Loucy (cell line): ENCODE results near the gene PIR.

Experiments used
- H2AFZ ChIP-seq: fragments of 200-600 bp; sonication (generic); 2 replicates; pipeline ENCODE4 v1.6.0; 2016; ENCODE audit warnings: antibody characterized with exemption, mild to moderate bottlenecking, low read length, moderate library complexity
- H3F3A ChIP-seq: fragments of 200-600 bp; 2 replicates; pipeline ENCODE4 v1.6.0; 2016; ENCODE audit warnings: antibody characterized with exemption, low read depth, mild to moderate bottlenecking
- H3K27me3 ChIP-seq: fragments of 200-600 bp; sonication (generic); 2 replicates; pipeline ENCODE4 v1.6.1; 2014; ENCODE audit warnings: low read length, mild to moderate bottlenecking; ENCODE audit not compliant: insufficient read depth, poor library complexity, severe bottlenecking
- H3K36me3 ChIP-seq: fragments of 200-600 bp; sonication (generic); 2 replicates; pipeline ENCODE4 v1.6.1; 2016; ENCODE audit warnings: low read length; ENCODE audit not compliant: insufficient read depth
- H3K4me1 ChIP-seq: fragments of 200-600 bp; sonication (generic); 2 replicates; pipeline ENCODE4 v1.5.1; 2014; ENCODE audit warnings: low read length, mild to moderate bottlenecking; ENCODE audit not compliant: insufficient read depth, poor library complexity, severe bottlenecking
- H3K4me2 ChIP-seq: fragments of 200-600 bp; sonication (generic); 2 replicates; pipeline ENCODE4 v1.6.0; 2014; ENCODE audit warnings: antibody characterized with exemption, low read length, low read depth, mild to moderate bottlenecking; ENCODE audit not compliant: poor library complexity, severe bottlenecking
- H3K4me3 ChIP-seq: fragments of 200-600 bp; sonication (generic); 2 replicates; pipeline ENCODE4 v1.5.1; 2014; ENCODE audit warnings: low read length, mild to moderate bottlenecking, mixed read lengths; ENCODE audit not compliant: poor library complexity, severe bottlenecking
- H3K79me2 ChIP-seq: fragments of 200-600 bp; sonication (generic); 2 replicates; pipeline ENCODE4 v1.6.1; 2014; ENCODE audit warnings: low read length; ENCODE audit not compliant: insufficient read depth
- H3K9ac ChIP-seq: fragments of 200-600 bp; sonication (generic); 2 replicates; pipeline ENCODE4 v1.6.0; 2014; ENCODE audit warnings: mild to moderate bottlenecking, low read depth, low read length, moderate library complexity; ENCODE audit not compliant: poor library complexity, severe bottlenecking
- H3K9me2 ChIP-seq: fragments of 200-600 bp; sonication (generic); replicated peaks from 2 replicates; pipeline ENCODE4 v1.6.1; 2016; ENCODE audit warnings: low read depth, low read length, mixed read lengths
- H3K9me3 ChIP-seq: fragments of 200-600 bp; sonication (generic); 2 replicates; pipeline ENCODE4 v1.6.1; 2014; ENCODE audit warnings: mild to moderate bottlenecking, antibody characterized with exemption, low read length, low read depth; ENCODE audit not compliant: insufficient read depth
- H4K20me1 ChIP-seq: fragments of 200-600 bp; sonication (generic); 2 replicates; pipeline ENCODE4 v1.6.0; 2014; ENCODE audit warnings: antibody characterized with exemption, low read length, mild to moderate bottlenecking; ENCODE audit not compliant: insufficient read depth, poor library complexity, severe bottlenecking
- EZH2phosphoT487 ChIP-seq: fragments of 200-600 bp; IDR thresholded peaks from 2 replicates; pipeline ENCODE4 v1.6.1; 2018; ENCODE audit warnings: antibody characterized with exemption, mild to moderate bottlenecking, moderate library complexity, borderline replicate concordance
- TF ChIP-seq, protein P1 (sequence below): fragments of 200-600 bp; sonication (generic); conservative IDR thresholded peaks from 2 replicates; pipeline ENCODE4 v1.5.1; 2014; ENCODE audit warnings: mild to moderate bottlenecking, antibody characterized with exemption, low read length

The PIR gene

DNA sequence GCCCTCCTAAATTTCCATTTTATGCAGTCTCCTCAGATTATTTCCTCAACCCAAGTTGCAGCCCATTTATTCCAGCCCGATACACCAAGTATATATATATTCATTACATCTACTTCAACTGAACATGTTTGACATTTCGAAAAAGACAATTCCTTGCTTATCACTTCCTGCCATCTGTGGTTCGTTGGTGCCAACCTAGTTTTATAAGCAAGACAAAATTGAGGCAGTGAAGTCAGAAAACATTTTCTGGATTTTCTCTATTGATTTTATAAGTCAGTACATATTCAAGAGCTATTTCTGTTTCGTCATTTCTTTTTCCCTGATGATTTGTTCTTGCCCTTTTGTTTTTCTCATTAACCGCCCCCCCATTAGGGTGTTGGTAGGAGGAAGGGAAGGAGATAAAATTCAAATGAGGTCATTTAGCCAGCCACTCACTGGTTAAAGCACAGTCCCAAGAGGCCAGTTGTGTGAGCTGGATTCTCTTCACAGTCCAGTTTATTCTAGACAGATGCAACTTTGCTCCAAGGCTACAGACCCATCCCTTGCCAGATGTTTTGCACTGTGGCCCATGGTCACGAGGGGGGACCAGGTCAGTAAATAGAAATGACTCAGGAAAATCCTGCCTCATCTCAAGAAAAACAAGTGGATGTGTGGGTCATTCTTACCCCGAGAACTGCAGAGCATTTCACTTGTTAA lies 88.6 kb downstream of the PIR start:
- Histone ChIP-seq H3K27me3 (no peaks in the 10 kb centered on the region), H3K9ac (peak overlapping the region; percentile 70), H2AFZ (0 out of 2 replicates have a peak overlapping the region, but pooled peaks have one; percentile 12), H3K9me3 (no peaks in the 10 kb centered on the region), H4K20me1 (no peaks in the 10 kb centered on the region), H3K4me3 (peak overlapping the region; percentile 62), H3K36me3 (no peaks in the 10 kb centered on the region), H3K4me2 (peak overlapping the region; percentile 84), H3K4me1 (peaks cover 42% of the 10 kb centered on the region), H3K9me2 (no peaks in the 10 kb centered on the region), H3F3A (peaks cover 11% of the 10 kb centered on the region; the same call in 1 of the 2 replicates), H3K79me2 (no peaks in the 10 kb centered on the region)
- TF ChIP-seq EZH2phosphoT487, result no peak
- TF ChIP-seq, protein P1, sequence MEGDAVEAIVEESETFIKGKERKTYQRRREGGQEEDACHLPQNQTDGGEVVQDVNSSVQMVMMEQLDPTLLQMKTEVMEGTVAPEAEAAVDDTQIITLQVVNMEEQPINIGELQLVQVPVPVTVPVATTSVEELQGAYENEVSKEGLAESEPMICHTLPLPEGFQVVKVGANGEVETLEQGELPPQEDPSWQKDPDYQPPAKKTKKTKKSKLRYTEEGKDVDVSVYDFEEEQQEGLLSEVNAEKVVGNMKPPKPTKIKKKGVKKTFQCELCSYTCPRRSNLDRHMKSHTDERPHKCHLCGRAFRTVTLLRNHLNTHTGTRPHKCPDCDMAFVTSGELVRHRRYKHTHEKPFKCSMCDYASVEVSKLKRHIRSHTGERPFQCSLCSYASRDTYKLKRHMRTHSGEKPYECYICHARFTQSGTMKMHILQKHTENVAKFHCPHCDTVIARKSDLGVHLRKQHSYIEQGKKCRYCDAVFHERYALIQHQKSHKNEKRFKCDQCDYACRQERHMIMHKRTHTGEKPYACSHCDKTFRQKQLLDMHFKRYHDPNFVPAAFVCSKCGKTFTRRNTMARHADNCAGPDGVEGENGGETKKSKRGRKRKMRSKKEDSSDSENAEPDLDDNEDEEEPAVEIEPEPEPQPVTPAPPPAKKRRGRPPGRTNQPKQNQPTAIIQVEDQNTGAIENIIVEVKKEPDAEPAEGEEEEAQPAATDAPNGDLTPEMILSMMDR, result no peak

DNA sequence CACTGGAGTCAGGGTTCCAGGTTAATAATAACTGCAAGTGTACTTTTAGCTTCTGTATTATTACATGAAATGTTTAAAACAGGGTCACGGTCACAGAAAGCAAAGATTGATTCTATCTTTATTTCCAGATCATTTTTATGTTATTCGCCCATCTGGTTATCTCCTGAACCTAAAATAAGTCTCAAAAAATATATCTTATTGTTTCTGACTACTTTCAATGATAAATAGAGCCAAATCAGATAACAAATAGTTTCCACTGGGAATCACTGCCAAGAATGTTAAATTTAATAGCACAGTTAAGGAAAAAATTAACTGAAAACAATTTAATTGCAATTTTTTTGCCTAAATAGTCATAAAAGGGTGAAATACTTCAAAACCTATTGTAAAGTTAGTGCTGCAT lies 91.8 kb downstream of the PIR start:
- no peak overlapping the region for H3K9ac ChIP-seq
- no peak overlapping the region for H3K4me2 ChIP-seq
- H3K4me1 ChIP-seq, result peaks cover 41% of the 10 kb centered on the region
- H3K27me3 ChIP-seq, result no peaks in the 10 kb centered on the region
- H3K36me3 ChIP-seq, result no peaks in the 10 kb centered on the region
- H3K4me3 ChIP-seq, result no peak overlapping the region
- no peak overlapping the region for H2AFZ ChIP-seq
- H3F3A ChIP-seq, result peaks cover 11% of the 10 kb centered on the region; the same call in 1 of the 2 replicates
- no peaks in the 10 kb centered on the region for H3K79me2 ChIP-seq
- no peaks in the 10 kb centered on the region for H3K9me2 ChIP-seq
- TF ChIP-seq, protein P1, result no peak
- TF ChIP-seq EZH2phosphoT487, result no peak
- H4K20me1 ChIP-seq, result no peaks in the 10 kb centered on the region
- H3K9me3 ChIP-seq, result no peaks in the 10 kb centered on the region

DNA sequence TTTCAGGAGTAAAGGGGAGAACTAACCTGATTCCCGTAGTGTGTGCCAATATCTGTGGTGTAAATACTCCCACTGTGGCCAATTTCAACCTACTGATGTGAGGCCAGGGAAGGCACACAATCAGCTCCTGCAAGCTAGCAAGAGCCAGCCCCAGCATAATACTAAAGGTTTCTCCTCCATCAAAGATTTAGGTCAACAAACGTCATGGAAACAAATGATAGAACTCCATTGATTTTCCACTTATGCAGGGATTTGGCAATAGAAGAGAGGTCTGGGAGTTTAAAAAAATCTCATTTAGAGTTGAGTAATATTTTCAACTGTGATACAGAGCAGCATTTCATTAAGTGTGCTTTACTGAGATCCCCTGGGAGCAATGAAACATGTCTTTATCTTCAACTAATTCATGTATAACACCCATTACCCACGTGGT lies 93.2 kb downstream of the PIR start:
- Histone ChIP-seq H3F3A (peaks cover 11% of the 10 kb centered on the region; the same call in 1 of the 2 replicates), H3K4me3 (no peak overlapping the region), H4K20me1 (no peaks in the 10 kb centered on the region), H3K9ac (no peak overlapping the region), H3K79me2 (no peaks in the 10 kb centered on the region), H3K27me3 (no peaks in the 10 kb centered on the region), H3K4me1 (peaks cover 27% of the 10 kb centered on the region), H3K4me2 (peak overlapping the region; percentile 12), H3K36me3 (no peaks in the 10 kb centered on the region), H2AFZ (no peak overlapping the region), H3K9me3 (no peaks in the 10 kb centered on the region), H3K9me2 (no peaks in the 10 kb centered on the region)
- no peak for TF ChIP-seq EZH2phosphoT487
- TF ChIP-seq, protein P1, result no peak
